Stimulated activated CD4-positive, alpha-beta T cell treated with anti-CD3 and anti-CD28 coated beads, TNF-alpha, amount 100 ng/mL, for 24 hours (primary cell): Measurements from ENCODE around the gene EID2B.
A peak's percentile ranks its signal among the peaks of the same experiment; 100 is the strongest.

ENCODE experiments used
- DNase-seq, 3 experiments: peaks; one replicate each; pipeline ENCODE4 v3.0.0-alpha.2; 2020; ENCODE audit warnings: low read depth in 3 of 3

Gene EID2B

DNA sequence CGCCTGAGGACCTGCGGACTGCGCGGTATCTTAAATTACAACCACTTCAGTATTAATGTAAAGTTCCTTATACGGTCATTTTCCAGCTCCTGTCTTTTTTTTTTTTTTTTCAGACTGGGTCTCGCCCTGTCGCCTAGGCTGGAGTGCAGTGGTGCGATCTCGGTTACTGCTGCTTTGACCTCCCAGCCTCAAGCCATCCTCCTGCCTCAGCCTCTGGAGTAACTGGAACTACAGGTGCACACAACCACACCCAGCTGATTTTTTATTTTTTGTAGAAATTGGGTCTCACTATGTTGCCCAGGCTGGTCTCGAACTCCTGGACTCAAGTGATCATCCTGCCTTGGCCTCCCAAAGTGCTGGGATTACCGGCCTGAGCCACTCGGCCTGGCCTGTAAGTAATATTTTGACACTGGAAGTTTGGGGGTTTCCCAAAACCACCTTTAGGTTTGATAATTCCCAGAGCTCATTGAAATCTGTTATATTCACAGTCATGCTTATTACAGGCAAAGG, 406 bp upstream of the EID2B start:
- DNase-seq: no peak

DNA sequence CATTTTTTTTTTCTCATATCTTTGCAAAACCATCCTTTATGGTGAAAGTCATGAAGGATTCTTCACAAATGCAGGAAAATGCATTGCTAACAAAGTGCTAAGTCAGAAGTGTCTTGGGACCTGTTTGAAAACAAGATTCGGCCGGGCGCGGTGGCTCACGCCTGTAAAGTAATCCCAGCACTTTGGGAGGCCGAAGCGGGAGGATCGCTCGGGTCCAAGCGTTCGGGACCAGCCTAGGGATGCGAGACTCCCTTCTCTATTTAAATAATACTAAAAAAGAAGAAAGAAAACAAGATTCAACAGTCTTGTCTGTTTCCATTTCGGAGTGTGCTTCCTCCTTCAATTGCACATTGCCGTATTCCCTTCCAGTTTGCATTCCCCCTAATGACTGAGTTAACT, 819 bp downstream of the EID2B start:
- no peak for DNase-seq

GRCh38 chr19:39525205-39525604, 7.4 kb downstream of the EID2B start:
- DNase-seq: no peak

- no peak for DNase-seq
These were observed 8.2 kb downstream of the EID2B start for GRCh38 chr19:39524495-39524894.

- no peak for DNase-seq
These were observed 11.8 kb downstream of the EID2B start for GRCh38 chr19:39520541-39521484.

DNA sequence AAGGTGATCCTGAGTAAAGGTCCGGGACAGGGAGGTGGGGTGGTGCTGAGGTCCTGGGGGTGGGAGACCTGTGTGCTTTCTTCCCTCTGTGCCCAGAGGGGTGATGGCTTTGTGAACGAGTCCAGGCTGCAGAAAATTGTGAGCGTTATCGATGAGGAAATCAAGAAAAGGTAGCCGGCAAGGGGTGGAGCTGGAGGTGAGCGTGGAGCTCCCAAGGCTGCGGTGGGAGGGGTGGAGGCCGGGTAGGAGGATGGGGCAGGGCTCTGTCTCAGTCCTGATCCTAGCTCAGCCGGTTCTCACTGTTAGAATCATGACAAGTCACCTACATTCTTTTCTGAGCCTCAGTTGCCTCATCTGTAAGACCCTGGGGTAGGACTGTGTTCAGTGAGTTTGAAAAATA, 13.7 kb downstream of the EID2B start:
- DNase-seq: no peak

- DNase-seq: no peak
These were observed 14.2 kb downstream of the EID2B start for GRCh38 chr19:39518458-39518857.

DNA sequence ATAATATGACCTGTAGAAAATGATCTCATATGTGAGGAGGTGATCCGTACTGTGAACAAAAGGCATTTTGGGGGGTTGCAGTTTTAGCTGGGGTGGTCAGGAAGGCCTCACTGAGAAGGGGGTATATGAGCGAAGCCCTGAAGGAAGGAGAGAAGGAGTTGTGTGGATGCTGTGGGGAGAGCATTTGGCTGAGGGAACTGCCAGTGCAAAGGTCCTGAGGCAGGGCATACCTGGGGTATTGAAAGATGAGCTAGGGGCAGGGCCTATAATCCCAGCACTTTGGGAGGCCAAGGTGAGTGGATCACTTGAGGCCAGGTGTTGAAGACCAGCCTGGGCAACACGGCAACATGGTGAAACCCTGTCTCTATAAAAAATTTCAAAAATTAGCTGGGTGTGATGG, 15.2 kb downstream of the EID2B start:
- DNase-seq: no peak

DNA sequence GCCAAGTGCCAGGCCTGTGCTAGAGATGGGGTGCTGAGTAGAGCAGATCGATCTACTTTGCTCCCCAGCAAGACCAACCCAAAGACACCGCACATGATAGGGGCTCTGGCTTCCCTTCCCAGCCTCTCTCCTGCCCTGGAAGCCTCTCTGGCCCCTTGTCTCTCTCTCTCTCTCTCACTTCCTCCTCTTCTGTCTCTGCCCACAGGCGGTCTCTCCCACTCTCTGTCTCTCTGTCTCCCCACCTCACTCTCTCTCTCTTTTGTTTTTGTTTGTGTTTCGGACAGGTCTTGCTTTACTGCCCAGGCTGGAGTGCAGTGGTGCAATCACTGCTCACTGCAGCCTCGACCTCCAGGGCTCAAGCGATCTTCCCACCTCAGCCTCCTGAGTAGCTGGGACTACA, 16.4 kb downstream of the EID2B start:
- DNase-seq: no peak

DNA sequence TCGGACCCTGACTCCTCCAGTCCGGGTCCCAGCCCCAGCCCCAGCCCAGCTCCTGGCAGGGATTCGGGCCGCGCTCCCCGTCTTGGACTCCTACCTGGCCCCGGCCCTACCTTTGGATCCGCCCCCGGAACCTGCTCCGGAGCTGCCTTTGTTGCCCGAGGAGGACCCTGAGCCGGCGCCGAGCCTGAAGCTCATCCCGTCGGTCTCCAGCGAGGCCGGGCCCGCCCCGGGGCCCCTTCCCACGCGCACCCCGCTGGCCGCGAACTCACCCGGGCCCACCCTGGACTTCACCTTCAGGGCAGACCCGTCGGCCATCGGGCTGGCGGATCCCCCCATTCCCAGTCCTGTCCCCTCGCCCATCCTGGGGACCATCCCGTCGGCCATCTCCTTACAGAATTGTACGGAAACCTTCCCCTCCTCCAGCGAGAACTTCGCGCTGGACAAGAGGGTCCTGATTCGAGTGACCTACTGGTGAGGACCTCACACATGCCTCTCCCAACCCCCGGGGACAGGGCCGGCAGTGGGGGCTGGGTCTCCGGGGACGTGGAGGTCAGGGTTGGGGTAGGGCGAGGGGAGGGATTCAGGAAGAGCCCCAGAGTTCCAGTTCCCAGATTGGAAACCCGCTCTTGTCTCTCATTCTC, 17.0 kb downstream of the EID2B start:
- DNase-seq: no peak

DNA sequence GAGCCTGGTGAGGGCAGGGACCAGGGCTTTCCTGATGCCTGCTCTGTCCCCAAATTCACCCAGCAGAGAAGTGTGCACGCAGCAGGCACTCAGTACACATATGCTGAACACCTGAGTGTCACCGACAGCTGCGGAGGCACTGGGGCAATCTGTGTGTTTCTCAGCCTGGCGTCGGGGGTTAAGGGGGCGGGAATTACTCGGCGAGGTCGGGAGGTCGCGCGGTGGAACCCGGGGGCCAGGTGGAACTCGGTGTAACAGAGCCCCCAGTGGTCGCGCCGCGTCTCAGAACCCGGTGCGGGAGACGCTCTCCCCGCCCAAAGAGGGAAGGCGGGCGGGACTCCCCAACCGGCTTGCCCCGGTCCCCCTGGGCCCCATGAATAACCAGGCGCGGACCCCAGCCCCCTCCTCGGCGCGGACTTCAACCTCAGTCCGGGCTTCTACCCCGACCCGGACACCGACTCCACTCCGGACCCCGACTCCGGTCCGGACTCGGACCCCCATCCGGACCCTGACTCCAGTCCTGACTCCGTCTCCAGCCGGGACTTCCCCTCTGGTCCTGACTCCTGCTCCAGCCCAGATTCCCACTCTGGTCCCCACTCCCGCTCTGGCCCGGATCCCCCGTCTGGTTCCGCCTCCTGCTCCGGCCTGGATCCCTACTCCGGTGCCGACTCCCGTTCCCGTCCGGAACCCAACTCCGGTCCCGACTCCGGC, 17.7 kb downstream of the EID2B start, which contains the start of gene SELENOV:
TSS of gene SELENOV (plus strand) at position 300 of the 711 bp plus-strand sequence. CDS start at position 374, 74 bp downstream.
- DNase-seq: no peak

DNA sequence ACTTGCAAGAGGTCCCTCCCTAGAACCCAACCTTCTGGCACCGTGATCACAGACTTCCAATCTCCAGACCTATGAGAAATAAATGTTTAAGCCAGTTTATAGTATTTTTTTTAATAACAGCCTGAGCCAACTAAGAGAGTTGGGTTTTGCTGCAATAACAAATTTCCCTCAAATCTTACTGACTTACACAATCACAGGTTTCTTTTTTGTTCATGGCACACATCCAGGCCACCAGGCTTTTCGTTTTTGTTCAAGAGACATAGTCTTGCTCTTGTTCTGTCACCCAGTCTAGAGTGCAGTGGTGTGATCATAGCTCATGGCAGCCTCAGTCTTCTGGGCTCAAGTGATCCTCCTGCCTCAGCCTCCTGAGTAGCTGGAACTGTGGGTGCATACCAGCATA, 19.7 kb downstream of the EID2B start:
- DNase-seq: no peak

- no peak for DNase-seq
These were observed 23.4 kb downstream of the EID2B start for GRCh38 chr19:39509233-39509632.

DNA sequence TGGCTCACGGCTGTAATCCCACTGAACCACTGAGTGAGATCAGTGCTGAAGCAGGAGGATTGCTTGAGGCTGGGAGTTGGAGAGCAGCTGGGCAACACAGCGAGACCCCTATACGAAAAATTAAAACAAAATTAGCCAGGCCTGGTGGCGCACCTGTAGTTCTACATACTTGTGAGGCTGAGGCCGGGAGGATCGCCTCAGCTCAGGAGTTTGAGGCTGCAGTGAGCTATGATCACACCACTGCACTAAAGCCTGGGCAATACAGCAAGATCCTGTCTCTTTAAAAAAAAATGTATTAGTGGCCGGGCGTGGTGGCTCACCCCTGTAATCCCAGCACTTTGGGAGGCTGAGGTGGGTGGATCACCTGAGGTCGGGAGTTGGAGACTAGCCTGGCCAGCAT, 24.0 kb downstream of the EID2B start:
- no peak for DNase-seq

- no peak for DNase-seq
These were observed 24.8 kb downstream of the EID2B start for GRCh38 chr19:39507715-39508364.

DNA sequence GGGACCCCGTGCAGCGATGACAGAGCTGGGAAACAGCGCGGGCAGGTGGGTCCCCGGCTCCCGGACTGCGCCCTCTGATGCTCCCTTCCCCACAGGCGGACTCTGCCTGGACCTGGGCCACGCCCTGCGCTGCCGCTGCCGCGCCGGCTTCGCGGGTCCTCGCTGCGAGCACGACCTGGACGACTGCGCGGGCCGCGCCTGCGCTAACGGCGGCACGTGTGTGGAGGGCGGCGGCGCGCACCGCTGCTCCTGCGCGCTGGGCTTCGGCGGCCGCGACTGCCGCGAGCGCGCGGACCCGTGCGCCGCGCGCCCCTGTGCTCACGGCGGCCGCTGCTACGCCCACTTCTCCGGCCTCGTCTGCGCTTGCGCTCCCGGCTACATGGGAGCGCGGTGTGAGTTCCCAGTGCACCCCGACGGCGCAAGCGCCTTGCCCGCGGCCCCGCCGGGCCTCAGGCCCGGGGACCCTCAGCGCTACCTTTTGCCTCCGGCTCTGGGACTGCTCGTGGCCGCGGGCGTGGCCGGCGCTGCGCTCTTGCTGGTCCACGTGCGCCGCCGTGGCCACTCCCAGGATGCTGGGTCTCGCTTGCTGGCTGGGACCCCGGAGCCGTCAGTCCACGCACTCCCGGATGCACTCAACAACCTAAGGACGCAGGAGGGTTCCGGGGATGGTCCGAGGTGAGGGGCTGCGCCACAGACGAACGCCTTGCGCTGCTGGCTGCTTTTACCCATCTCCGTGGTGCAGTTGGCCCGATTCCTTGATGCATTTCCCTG, 25.5 kb downstream of the EID2B start:
- peak; percentile 22 to 74 (median 48) for DNase-seq

GRCh38 chr19:39506598-39506943, 26.1 kb downstream of the EID2B start:
- no peak for DNase-seq

GRCh38 chr19:39502640-39503417, 29.8 kb downstream of the EID2B start:
- peak; percentile 40 to 75 (median 65) for DNase-seq

DNA sequence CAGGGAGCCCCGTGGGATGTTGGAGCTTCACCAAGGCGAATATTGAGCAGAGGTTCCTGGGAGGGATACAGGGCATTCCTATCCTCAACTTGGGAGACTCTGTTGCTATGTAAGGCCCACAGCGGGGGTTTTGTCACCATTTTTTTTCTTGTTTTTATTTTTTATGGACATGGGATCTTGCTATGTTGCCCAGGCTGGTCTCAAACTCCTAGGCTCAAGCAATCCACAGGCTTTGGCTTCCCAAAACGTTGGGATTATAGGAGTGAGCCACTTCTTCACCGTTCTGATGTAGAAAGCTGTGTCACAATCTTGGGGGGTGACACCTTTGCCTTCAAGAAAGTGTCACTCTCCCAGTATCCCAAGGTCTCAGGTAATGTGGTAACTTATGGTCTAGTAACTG, 31.3 kb downstream of the EID2B start:
- no peak for DNase-seq

DNA sequence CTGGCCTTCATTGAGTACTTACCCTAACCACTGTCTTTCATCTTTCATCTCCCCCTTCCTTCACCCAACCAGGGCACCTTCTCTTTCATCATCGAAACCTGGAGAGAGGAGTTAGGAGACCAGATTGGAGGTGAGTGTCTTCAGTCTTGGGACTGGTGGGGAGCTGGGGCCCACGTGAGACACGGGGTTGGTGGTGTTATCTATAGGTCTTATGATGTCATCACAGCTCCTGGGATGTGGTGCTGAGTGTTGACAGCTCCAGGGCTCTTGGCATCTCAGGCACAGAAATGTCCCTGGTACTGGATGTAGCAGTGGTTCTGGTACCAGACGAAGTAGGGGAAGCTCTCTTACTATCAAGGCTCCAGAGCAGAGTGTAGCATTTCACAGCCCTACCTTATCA, 32.1 kb downstream of the EID2B start:
- no peak for DNase-seq
